Stimulated activated naive CD4-positive, alpha-beta T cell (primary cell): Measurements from ENCODE around the gene PARP12.

Source experiments
- DNase-seq, 6 experiments: peaks; one replicate each; lab custom pipeline; 2025; lab: John Stamatoyannopoulos, UW

Gene PARP12

GRCh38 chr7:140014123-140014522 is 48.6 kb downstream of the PARP12 start:
- no peak for DNase-seq

- no peak for DNase-seq
These were observed 49.1 kb downstream of the PARP12 start for GRCh38 chr7:140013676-140014075.

DNA sequence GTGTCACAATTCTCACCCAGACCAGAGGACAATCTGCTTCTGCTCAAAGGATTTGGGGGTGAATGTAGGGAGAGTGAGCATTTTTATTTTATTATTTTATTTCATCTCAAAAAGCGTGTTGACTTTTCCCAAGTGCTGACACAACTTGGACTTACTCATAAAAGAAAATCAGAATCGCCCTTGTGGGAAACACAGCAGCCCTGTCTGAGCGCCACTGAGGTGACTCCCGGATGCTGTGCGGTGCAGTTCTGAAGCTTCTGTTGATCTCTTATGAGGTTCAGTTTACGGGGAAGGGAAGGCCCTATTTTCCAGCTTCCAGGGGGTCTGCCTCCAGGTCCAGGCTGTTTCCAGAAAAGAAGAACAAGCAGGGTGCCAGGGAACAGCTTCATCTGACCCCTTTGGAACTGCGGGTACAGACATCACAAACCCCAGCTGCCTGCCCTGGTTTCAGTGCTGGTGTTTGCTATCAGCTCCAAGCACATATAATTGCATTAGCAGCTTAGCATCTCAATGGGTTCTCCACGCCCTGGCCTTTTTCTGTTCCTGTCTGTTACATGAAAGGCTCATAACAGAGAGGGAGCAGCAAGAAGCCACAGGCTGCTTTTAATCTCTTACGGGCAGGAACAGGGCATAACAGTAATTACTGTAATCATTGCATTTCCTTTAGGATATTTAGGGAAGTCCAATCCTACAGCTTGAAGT is 52.4 kb downstream of the PARP12 start:
- no peak for DNase-seq

GRCh38 chr7:140009735-140010134 is 53.0 kb downstream of the PARP12 start:
- no peak for DNase-seq

- no peak for DNase-seq
These were observed 53.8 kb downstream of the PARP12 start for GRCh38 chr7:140008755-140009610.

DNA sequence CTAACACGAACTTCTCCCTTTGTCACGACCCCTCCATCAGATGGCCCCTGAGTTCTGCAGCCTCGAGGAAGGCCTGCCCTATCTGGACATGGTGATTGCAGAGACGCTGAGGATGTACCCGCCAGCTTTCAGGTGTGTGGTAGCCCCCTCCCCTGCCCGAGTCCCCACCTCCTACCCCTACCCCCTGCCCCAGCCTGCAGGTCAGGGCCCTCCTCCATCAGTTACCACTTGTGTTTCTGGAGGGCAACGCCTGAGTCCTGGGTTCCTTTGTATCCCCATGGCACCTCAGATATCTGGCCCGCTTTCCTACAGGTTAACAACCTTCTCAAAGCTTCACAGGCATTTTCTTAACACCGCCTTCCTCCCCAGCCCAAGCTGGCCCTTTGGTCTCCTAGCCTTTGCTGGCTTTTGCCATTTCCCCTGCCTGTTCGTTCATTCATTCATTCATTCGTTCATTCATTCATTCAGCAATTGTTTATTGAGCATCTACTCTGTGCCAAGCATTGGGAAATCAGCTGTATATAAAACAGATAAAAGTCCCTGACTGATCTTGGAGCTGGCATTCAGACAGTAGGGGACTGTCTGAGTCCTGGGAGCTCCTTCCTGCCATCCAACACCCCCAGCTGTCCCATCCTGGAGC is 55.6 kb downstream of the PARP12 start:
- DNase-seq: no peak

DNA sequence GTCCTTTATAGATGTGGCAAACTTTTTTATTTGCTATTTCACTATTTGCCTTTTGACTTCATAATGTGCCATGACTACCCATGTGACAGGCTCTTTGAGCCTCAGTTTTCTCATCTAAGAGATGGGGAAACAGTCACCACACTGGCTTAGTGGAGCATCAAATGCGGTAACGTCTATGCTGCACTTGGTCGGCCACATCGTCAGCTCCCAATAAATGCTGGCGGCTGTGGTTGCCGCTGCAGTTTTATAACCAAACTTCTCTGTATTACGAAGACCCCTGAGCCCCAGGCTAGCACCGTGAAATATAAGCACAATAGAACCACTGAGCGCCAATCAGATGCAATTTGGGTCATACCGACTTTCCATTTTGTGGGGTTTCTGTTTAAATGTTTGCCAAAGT is 56.2 kb downstream of the PARP12 start:
- DNase-seq: no peak

- DNase-seq: no peak
These were observed 56.8 kb downstream of the PARP12 start for GRCh38 chr7:140005754-140006503.

DNA sequence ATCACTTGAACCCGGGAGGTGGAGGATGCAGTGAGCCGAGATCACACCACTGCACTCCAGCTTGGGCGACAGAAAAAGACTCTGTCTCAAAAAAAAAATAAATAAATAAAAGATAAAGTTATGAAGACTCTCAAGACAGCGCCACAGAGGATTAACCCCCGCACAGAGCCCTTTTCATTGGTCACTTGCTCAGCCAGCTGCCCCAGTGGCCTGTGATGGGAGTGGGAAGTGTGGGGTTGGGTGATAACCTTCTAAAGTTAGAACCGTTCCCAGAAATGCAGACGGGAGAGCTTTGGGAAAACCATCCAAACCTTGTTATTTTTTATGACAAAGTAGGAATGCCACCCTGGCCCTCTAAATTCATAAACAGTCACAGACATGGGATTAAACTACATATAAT is 57.4 kb downstream of the PARP12 start:
- no peak for DNase-seq

- DNase-seq: no peak
These were observed 58.1 kb downstream of the PARP12 start for GRCh38 chr7:140004672-140005071.

DNA sequence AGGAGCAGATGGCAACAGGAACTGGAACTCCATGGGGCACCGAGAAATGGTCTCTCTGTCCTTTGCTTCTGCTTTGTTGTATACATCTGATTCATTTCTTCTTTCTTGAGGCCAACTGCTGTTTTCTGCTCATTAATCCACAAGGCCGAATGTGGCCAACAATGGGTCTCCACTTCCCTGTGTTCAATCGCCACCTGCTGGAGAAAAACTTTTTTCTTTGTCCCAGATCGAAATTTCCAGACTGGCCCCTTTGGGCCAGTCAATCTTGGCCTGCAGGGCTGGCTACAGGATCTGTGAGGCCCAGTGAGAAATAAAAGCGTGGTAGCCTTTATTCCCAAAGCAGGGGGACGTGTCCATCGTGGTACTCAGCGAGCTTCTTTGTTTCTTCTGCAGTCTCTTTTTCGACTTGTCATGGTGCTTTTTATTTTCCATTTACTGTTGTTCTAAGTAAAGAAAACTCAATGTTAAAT is 58.8 kb downstream of the PARP12 start:
- DNase-seq: peak in 2 of 6 experiments; percentile 31 to 37

DNA sequence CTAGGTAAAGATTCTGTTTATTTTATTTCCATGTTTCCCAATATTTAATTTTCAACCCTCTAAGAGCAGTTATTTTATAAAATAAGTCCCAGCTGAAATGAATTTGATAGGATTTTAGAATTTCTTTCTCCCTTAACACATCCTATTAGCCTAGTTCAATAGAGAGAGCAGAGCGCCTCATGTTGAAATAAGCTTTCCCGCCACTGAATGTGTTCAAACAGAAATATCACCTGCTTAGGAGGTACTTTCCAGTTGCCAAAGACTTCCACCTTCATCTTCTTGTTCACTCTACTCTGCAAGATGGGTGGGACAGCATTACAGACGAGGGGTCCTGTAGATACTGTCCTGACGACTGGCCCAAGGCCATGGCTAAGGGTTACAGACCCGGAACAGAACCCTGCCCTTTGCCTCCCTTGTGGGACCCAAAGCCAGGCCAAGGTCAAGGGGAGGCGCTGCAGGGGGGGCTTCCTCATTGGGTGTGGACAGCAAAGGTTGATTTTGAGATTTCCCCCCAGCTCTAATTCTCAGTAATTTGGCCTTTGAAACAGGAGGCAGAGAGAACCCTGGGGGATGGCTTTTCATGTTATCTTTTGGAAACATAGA is 62.0 kb downstream of the PARP12 start:
- no peak for DNase-seq

- DNase-seq: no peak
These were observed 63.2 kb downstream of the PARP12 start for GRCh38 chr7:139999516-139999915.

DNA sequence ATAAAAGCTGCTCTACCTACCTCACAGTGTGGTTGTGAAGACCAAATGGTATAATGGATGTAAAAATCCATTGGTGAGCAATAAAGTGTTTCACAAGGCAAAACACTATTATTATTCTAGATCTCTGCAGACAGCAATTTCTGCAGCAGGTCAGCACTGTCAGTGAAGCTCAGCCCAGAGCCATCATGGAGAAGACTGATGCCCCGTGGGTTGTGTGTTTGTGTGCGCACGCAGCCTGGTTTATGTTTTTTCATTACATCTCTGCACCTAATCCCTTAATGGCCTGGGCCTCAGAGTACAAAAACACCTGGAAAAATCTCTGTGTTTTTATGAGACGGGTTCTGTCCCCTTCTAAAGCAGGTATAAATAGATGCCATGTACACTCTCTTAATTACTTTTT is 64.2 kb downstream of the PARP12 start:
- no peak for DNase-seq

- no peak for DNase-seq
These were observed 67.5 kb downstream of the PARP12 start for GRCh38 chr7:139995017-139995915.

DNA sequence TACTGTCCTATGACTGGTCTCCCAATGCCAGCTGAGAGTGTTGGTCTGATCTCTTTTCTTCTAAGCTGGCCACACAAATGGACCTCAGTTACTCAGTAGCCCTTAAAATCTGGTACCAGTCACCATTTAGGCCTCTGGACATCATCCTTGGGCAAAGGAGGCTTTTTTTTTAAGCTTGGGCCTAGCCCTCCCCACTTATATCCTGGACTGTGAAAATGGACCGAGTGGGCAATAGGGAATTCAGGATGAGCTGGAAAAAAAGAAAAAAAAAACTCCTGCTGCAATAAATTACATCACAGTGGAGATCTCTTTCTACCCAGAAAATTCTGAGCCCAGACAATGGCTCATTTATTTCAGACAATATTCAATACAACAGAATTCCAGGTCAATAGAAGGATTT is 68.4 kb downstream of the PARP12 start:
- DNase-seq: no peak

DNA sequence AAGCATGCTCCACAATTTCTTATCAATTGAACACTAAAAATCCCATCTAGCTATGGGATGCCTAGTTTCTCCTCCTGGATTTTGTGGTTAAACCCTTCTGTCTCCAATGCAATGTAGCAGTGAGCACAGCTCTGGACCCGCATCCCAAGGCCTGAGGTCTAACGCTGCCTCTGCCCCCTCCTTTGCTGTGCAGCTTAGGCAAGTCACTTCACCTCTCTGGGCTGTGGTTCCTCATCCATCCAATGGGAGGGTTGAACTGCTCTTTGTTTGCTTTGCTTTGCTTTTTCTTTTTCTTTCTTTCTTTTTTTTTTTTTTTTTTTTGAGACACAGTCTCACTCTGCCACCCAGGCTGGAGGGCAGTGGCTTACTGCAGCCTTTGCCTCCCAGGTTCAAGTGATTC is 69.2 kb downstream of the PARP12 start:
- no peak for DNase-seq

GRCh38 chr7:139993169-139993568 is 69.6 kb downstream of the PARP12 start:
- DNase-seq: no peak

DNA sequence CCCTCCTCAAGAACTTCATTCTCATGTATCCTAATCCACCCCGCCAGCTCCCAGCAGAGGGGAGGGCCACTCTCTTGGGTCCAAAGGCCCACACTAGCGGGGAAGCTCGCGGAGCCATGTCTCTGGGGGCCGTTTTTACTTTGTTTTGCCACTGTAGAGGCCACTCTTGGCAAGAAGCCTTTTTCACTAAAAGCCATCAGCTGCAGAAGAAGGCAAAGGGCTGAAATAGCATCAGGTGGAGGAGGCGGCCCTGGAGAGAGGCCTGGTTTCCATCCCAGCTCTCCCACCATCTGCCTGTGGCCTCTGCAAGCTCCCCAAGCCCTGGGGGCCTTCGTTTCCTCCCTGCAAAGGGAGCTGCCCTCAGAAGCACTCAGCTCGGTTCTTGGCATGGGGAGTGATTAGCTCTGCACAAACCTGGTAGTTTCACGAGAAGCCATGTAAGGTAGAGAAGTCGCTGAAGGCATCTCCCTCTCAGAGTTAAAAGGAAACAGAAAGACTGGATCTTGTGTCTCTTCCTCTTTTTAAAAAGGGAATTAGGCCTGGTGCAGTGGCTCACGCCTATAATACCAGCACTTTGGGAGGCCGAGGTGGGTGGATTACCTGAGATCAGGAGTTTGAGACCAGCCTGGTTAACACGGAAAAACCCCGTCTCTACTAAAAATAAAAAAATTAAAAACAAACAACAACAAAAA is 70.3 kb downstream of the PARP12 start:
- DNase-seq: no peak

DNA sequence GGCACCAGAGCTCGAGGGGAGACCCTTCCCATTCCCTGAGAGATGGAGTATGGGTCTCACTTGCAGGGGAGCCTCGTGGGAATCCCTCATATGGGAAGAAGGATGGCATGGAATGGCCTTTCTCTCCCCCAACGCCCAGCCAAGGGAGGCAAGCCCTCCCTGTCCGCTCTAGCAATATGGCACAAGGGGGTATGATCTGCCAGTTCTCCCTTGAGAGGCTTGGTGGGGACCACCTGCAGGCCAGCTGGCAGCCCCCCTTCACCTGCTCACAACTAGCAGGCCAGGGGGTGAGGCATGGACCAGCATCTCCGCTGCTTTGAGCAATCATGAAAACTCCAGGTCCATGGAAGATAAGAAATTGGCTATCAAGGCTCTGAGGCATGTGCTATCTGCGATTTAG is 70.8 kb downstream of the PARP12 start:
- DNase-seq: no peak
